ENCODE data around the gene HIC1.

The HIC1 gene

DNA sequence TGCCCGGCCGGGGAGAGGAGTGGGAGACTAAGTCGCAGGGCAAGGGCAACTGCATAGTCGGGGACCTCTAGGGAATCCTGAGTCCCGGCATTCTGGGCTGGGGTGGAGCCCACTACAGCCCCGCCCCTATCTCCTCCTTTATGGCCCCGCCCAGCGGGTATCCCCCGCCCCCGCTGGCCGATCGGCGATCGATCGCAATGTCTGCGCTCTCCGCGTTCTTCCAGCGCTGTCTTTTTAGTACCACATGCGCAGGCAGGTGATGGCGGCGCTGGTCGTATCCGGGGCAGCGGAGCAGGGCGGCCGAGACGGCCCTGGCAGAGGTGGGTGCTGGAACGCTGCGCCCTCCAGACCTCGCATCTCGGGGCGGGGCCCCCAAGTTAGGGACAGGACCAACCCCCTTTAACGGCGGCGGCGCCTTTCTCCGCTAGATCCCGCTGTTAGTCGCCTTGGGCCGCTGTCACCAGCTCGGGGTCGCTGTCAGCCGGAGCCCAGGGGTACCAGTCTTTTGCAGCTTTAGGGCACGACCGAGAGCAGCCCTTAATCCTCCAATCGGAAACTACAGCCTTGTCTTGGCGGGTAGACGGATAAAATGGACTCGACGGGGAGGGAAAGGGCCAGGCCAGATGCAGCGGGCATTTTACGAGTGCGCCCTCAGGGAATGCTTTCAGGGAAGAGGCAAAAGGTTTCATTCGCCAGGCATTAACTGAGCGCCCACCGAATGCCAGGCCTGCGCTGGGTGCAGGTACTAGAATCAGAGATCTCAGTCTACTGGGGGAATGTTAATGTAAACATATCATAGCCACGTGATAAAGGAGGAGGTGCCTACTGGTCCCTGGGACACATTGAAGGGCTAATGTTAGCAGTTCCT lies 24.8 kb upstream of the HIC1 start, which contains the start of gene DPH1:
Gene DPH1, plus strand, starts transcription at position 243 of the 868 bp plus-strand sequence. Its CDS starts 17 bp downstream, at position 260.
- Histone ChIP-seq H3K27me3 (ENCODE audit: control insufficient read depth, insufficient read depth, low read length) (peaks cover 4% of the 10 kb centered on the region), H3K9ac (ENCODE audit: low read length) (peak within 1 kb of the TSS; percentile 50), H3K4me3 (ENCODE audit: low read length) (peak within 1 kb of the TSS; percentile 99), H3K4me1 (ENCODE audit: control insufficient read depth, insufficient read depth, low read length) (peaks cover 7% of the 10 kb centered on the region), H3K36me3 (ENCODE audit: control insufficient read depth, insufficient read depth, low read length) (no peaks in the 10 kb centered on the region), H3K27ac (ENCODE audit: low read depth, low read length) (peak within 1 kb of the TSS; percentile 63)

DNA sequence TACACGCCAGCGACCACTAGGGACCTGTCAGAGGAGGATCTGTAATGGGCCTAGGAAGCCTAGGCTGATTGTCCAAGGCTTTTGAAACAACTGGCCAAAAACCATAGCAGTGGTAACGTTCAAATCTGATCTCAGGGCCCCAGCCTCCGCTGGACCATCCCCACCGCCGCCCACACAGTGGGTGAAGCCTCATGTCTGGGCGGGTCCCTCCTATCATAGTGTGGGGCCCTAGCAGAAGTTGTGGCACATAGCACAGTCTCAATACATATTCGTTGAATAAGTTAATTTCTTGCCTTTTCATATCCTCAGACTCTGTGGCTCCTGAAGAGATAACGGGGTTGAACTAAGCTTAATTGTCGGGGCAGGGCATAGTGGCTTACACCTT lies 24.1 kb upstream of the HIC1 start:
- no peak overlapping the region for H3K27ac ChIP-seq (ENCODE audit: low read depth, low read length)
- H3K9ac ChIP-seq (ENCODE audit: low read length), result no peak overlapping the region
- H3K36me3 ChIP-seq (ENCODE audit: control insufficient read depth, insufficient read depth, low read length), result peaks cover under 1% of the 10 kb centered on the region
- H3K27me3 ChIP-seq (ENCODE audit: control insufficient read depth, insufficient read depth, low read length), result peaks cover 4% of the 10 kb centered on the region
- peaks cover 7% of the 10 kb centered on the region for H3K4me1 ChIP-seq (ENCODE audit: control insufficient read depth, insufficient read depth, low read length)
- peak overlapping the region; percentile 99 for H3K4me3 ChIP-seq (ENCODE audit: low read length)

DNA sequence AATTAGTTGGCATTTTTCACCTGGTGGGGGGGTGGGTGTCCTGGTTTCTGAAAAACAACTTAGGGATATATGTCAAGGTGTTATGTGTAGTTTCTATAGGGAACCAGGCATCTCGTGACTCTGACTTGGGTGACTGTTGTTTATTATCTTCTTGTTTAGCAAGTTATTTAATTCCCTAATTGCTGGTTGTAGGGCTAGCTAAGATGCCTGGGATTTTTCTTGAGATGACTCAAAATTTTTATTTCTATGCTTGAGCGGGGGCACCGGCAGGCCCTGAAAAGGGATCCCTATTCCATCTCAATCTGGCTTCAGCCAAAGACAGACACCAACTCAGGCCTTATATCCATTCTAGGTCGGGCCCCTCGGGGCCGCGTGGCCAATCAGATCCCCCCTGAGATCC lies 21.8 kb upstream of the HIC1 start:
- Histone ChIP-seq H3K9ac (ENCODE audit: low read length) (no peak overlapping the region), H3K36me3 (ENCODE audit: control insufficient read depth, insufficient read depth, low read length) (peaks cover 16% of the 10 kb centered on the region), H3K27me3 (ENCODE audit: control insufficient read depth, insufficient read depth, low read length) (no peaks in the 10 kb centered on the region), H3K27ac (ENCODE audit: low read depth, low read length) (no peak overlapping the region), H3K4me1 (ENCODE audit: control insufficient read depth, insufficient read depth, low read length) (peaks cover 7% of the 10 kb centered on the region), H3K4me3 (ENCODE audit: low read length) (no peak overlapping the region)

DNA sequence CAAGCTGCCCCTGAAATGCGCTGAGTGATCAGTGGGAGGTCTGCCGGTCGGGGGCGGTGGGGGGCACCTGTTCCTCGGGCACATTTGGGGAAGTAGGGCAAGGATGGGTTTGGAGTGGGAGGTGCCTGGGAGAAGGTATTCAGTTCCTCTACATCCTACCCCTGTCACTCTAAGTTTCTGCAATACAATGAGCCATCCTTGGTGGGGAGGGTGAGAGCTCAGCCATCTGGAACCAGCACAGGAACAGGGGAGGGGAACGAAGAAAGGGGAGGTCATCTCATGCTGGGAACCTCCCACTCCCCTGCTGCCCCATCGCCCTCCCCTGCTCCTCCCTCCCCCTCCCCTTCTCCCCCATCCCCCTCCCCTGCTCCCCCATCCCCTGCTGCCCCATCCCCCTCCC lies 20.7 kb upstream of the HIC1 start:
- Histone ChIP-seq H3K27ac (ENCODE audit: low read depth, low read length) (no peak overlapping the region), H3K36me3 (ENCODE audit: control insufficient read depth, insufficient read depth, low read length) (peaks cover 16% of the 10 kb centered on the region), H3K4me3 (ENCODE audit: low read length) (no peak overlapping the region), H3K4me1 (ENCODE audit: control insufficient read depth, insufficient read depth, low read length) (peaks cover 7% of the 10 kb centered on the region), H3K9ac (ENCODE audit: low read length) (no peak overlapping the region), H3K27me3 (ENCODE audit: control insufficient read depth, insufficient read depth, low read length) (no peaks in the 10 kb centered on the region)

DNA sequence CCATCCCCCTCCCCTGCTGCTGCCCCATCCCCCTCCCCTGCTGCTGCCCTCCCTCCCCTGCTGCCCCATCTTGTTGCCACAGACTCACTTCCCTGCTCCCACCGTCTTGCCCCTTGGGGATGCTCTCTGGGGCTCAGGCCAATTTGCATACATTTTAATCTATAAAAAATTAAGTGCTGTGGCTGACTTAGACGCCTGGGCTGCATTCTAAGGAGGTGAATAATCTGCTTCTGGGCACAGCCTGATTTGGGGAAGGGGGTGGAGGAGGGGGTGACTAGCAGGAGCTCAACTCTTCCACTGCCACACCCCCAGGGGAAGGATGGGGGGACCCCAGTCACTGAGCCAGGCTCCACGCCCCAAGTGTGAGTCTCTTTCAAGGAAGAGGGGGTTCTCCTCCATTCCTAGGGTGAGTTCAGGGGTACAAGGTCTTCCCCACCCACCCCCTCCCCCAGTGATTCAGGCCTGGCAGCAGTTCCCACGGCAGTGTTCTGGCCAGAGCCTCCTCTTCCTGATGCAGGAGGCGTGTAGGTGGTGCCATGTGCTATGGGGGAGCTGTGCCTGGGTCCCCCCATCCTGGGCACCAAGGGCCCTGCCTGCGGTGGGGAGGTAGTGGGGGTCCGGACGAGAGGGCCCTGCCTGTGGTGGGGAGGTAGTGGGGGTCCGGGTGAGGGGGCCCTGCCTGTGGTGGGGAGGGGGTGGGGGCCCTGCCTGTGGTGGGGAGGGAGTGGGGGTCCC lies 19.9 kb upstream of the HIC1 start:
- H3K4me1 ChIP-seq (ENCODE audit: control insufficient read depth, insufficient read depth, low read length), result peaks cover 7% of the 10 kb centered on the region
- H3K9ac ChIP-seq (ENCODE audit: low read length), result no peak overlapping the region
- no peak overlapping the region for H3K27ac ChIP-seq (ENCODE audit: low read depth, low read length)
- H3K4me3 ChIP-seq (ENCODE audit: low read length), result no peak overlapping the region
- H3K27me3 ChIP-seq (ENCODE audit: control insufficient read depth, insufficient read depth, low read length), result no peaks in the 10 kb centered on the region
- peaks cover 16% of the 10 kb centered on the region for H3K36me3 ChIP-seq (ENCODE audit: control insufficient read depth, insufficient read depth, low read length)

DNA sequence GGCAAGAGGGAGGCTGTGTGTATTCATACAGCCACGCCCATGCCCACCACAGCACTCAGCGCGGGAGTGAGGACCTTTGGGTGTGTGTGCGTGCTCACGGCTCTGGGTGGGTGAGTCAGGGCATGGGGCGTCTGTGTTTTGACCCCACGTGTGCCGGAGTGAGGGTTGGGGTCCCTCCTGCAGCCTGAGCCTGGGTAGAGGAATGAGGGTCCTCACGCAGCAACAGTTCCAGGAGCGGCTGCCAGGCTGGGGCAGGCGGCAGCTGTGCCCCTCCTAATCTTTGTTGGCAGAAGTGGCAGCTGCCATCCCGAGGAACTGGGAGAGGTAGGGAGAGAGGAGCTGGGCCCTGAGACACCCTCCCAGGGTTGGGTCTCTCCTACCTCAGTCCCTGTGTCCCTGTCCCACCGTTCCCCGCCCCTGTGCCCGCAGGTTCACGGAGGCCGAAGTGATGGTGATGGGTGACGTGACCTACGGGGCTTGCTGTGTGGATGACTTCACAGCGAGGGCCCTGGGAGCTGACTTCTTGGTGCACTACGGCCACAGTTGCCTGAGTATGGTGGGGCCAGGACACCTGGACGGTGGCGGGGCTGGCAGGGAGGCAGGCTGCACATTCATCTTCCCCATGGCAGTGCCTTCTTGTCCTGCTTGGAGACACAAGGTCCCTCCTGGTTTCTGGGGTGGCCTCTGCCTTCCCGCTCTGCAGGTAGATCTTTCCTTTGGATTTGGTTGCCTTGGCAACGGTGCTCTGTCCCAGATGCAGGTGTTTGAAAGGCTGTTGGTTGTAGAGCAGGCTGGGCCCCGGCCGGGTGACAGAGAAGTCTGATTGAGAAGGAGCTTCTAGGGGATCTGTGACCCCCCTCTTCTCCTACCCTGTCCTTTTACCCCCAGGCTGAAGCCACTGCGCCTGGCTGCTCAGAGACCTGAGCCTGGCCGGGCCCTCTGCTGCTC lies 19.1 kb upstream of the HIC1 start:
- Histone ChIP-seq H3K27me3 (ENCODE audit: control insufficient read depth, insufficient read depth, low read length) (no peaks in the 10 kb centered on the region), H3K4me1 (ENCODE audit: control insufficient read depth, insufficient read depth, low read length) (peaks cover 6% of the 10 kb centered on the region), H3K9ac (ENCODE audit: low read length) (no peak overlapping the region), H3K27ac (ENCODE audit: low read depth, low read length) (no peak overlapping the region), H3K4me3 (ENCODE audit: low read length) (no peak overlapping the region), H3K36me3 (ENCODE audit: control insufficient read depth, insufficient read depth, low read length) (peaks cover 18% of the 10 kb centered on the region)

DNA sequence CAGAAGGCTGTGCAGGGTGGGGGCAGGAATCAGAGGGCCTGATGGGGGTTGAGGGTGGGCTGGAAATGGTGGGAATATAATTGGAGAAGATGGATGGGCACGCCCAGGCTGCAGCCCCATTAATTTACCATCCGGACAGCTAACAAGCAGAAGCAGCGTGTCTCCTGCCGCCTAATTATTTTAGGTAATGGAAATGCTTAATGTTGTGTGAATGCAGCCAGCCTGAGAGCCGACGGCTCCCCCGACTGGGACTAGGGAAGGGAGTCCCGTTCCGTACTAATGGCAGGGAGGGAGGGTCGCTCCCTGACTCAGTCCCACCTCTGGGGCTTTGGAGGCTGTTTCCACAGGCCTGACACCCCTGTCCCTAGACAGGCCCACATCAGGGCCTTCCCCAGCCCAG lies 17.7 kb upstream of the HIC1 start:
- Histone ChIP-seq H3K36me3 (ENCODE audit: control insufficient read depth, insufficient read depth, low read length) (peaks cover 19% of the 10 kb centered on the region), H3K4me3 (ENCODE audit: low read length) (no peak overlapping the region), H3K4me1 (ENCODE audit: control insufficient read depth, insufficient read depth, low read length) (peaks cover 3% of the 10 kb centered on the region)

DNA sequence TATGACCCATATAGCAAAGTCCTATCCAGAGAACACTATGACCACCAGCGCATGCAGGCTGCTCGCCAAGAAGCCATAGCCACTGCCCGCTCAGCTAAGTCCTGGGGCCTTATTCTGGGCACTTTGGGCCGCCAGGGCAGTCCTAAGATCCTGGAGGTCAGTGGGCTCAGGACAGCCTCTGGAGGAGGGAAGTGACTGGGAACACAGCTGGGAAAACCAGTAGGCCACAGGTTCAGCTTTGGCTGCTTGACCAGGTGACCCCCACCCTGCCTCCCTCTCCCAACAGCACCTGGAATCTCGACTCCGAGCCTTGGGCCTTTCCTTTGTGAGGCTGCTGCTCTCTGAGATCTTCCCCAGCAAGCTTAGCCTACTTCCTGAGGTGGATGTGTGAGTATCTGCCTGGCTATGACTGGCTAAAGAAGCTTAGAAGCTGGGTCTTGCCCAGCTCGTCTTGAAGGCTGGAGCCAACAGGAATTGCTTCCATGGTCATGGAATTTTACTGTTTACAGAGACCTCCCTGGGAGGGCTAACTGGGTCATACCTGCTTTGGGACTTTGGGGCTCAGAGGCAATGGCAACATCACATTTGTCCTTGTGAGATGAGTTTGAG lies 14.6 kb upstream of the HIC1 start:
- Histone ChIP-seq H3K27ac (ENCODE audit: low read depth, low read length) (no peak overlapping the region), H3K27me3 (ENCODE audit: control insufficient read depth, insufficient read depth, low read length) (no peaks in the 10 kb centered on the region), H3K9ac (ENCODE audit: low read length) (no peak overlapping the region), H3K36me3 (ENCODE audit: control insufficient read depth, insufficient read depth, low read length) (peaks cover 34% of the 10 kb centered on the region), H3K4me3 (ENCODE audit: low read length) (no peak overlapping the region), H3K4me1 (ENCODE audit: control insufficient read depth, insufficient read depth, low read length) (peaks cover 9% of the 10 kb centered on the region)

More for the DNA sequence above, 17.7 kb upstream of the HIC1 start:
- no peak overlapping the region for H3K9ac ChIP-seq (ENCODE audit: low read length)
- no peaks in the 10 kb centered on the region for H3K27me3 ChIP-seq (ENCODE audit: control insufficient read depth, insufficient read depth, low read length)
- H3K27ac ChIP-seq (ENCODE audit: low read depth, low read length), result no peak overlapping the region

DNA sequence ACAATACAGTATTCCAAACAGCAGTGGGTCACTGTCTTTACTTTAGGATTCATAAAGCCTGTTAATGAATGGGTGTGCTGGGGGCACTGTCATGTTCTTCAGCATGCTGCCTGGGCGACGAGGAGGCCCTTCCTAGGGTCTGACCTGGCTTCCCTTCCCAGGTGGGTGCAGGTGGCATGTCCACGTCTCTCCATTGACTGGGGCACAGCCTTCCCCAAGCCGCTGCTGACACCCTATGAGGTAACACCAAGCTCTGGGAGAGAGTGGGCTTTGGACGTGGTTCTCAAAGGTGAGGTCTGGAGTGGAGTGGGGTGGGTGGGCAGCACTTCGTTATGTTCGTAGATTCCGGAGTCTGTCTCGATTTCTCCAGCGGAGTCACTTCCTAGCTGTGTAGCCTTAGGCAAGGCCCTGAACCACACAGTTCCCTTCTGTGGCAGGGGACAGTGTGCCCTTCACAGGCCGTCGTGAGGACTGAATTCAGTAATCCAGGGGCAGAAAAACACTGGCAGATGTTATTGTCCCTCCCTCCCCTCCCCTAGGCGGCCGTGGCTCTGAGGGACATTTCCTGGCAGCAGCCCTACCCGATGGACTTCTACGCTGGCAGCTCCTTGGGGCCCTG lies 13.9 kb upstream of the HIC1 start:
- H3K27ac ChIP-seq (ENCODE audit: low read depth, low read length), result peak overlapping the region; percentile 7
- H3K36me3 ChIP-seq (ENCODE audit: control insufficient read depth, insufficient read depth, low read length), result peaks cover 31% of the 10 kb centered on the region
- H3K9ac ChIP-seq (ENCODE audit: low read length), result no peak overlapping the region
- H3K27me3 ChIP-seq (ENCODE audit: control insufficient read depth, insufficient read depth, low read length), result no peaks in the 10 kb centered on the region
- peaks cover 9% of the 10 kb centered on the region for H3K4me1 ChIP-seq (ENCODE audit: control insufficient read depth, insufficient read depth, low read length)
- peak overlapping the region; percentile 66 for H3K4me3 ChIP-seq (ENCODE audit: low read length)

DNA sequence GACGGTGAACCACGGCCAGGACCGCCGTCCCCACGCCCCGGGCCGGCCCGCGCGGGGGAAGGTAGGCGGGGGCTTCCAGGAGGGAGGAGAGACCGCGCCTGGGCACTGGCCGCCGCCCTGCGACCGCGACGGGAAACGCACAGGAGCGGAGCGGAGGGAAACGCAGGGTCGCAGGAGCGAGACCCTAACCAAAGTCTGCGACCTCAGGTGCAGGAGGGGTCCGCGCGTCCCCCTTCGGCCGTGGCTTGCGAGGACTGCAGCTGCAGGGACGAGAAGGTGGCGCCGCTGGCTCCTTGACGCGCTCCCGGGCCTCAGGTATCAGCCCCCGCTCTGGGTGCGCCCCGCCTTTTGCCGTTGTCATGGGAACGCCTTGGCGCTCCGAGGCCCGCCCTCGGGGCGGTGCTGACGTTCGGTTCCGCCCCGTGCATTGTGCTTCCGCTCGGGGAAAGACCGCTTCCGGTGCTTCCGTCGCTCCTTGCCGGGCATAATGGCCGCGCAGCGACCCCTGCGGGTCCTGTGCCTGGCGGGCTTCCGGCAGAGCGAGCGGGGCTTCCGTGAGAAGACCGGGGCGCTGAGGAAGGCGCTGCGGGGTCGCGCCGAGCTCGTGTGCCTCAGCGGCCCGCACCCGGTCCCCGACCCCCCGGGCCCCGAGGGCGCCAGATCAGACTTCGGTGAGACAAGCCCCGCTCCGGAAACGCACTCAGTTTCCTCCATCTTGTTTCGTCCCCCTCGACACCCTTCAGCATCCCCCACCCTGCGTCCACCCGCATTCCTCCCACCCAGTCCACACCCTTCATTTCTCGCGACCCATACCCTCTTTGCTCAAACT lies 13.1 kb upstream of the HIC1 start, which contains the start of gene OVCA2:
Gene OVCA2, plus strand, starts transcription at position 462 of the 829 bp plus-strand sequence. Its CDS starts 26 bp downstream, at position 488.
- H3K36me3 ChIP-seq (ENCODE audit: control insufficient read depth, insufficient read depth, low read length), result peaks cover 24% of the 10 kb centered on the region

More for the DNA sequence above, 13.1 kb upstream of the HIC1 start, which contains the start of gene OVCA2:
- H3K27me3 ChIP-seq (ENCODE audit: control insufficient read depth, insufficient read depth, low read length), result no peaks in the 10 kb centered on the region
- H3K4me1 ChIP-seq (ENCODE audit: control insufficient read depth, insufficient read depth, low read length), result peaks cover 9% of the 10 kb centered on the region
- H3K27ac ChIP-seq (ENCODE audit: low read depth, low read length), result peak within 1 kb of the TSS; percentile 85
- peak within 1 kb of the TSS; percentile 66 for H3K4me3 ChIP-seq (ENCODE audit: low read length)
- peak within 1 kb of the TSS; percentile 36 for H3K9ac ChIP-seq (ENCODE audit: low read length)
